Stimulated activated CD8-positive, alpha-beta memory T cell treated with anti-CD3 and anti-CD28 coated beads, Interleukin-4, amount 100 ng/mL, for 24 hours (primary cell): ENCODE results near the gene SMCO2.

Experiments used
- DNase-seq: peaks from one replicate; pipeline ENCODE4 v3.0.0-alpha.2; 2020; ENCODE audit warnings: low read depth

SMCO2 gene

DNA sequence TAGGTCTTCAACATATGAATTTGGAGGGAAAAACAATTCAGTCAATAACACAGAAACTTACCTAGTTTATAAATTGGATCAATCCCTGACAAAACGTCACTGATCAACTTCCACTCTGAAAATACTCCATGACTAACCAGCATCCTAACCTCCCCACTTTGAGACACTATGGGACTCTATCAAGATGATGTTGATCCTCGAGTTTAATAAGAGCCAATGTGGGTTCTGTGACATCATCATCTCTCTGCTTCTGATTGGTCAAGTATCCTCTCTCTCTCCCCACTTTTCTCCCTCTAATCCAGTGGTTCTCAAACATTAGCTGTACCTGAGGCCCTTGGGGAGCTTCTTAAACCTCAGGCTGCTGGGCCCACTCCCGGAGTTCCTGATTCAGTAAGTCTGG, at the start of gene SMCO2:
Gene SMCO2 (plus strand): TSS at position 301 of the 400 bp plus-strand sequence. CDS start 23,896 bp downstream, outside the sequence.
- no peak for DNase-seq

DNA sequence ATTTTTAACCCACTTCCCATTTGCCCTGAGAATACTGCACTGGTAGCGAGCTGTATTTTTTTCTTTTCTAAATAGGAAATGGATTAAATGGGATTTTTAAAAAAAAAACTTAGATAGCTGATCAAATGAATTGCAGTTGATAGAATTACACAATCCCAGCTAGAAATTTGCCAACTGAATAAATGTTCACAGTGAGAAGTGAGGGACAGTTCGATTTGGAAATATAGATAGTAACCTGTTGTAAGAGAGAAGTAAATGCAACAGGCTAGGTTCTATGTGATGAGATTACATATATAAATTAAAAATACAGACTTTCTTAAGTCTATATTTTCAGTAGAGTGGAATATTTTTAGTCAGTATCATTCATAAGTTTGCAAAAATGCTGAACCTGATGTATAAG, 48.1 kb upstream of the SMCO2 start:
- DNase-seq = no peak

DNA sequence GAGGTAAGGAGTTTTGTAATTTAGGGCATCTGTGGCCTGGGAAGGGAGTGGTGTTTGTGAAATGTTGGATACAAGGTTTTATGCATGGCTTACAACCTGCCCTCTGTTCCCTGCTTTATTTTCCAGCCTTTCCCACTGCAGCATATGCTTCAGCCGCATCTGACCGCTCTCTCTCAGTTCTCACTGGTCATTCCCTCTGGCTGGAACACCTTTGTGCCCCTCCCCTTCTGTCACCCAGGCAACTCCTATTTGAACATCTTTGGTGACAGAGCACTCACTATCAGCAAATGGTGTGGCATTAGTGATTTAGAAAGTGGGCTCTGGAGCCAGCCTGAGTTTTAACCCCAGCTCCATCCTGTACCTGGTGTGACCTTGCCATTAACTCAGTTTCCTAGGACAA, 47.5 kb upstream of the SMCO2 start:
- DNase-seq = no peak

DNA sequence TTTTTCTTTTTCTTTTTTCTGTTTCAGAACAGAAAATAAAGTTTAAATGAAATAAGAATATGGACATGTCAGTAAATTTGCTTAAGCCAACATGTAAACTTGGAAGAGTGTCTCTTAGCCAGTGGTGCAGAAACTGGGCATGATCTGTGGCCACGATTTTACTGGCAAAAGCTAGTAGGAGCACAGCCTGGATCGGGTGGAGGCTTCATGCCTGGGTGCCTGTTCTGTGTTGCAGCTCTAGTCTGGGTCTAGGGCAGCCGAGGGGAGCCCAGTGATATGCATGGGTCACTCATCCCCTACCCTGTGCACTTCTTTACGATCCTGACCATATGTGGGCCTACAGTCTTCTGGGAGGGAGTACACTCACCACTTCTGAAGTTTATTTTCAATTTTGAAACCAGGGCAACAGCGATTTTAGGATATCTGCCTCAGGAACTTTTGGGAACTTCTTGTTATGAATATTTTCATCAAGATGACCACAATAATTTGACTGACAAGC, 45.6 kb upstream of the SMCO2 start:
- no peak for DNase-seq

DNA sequence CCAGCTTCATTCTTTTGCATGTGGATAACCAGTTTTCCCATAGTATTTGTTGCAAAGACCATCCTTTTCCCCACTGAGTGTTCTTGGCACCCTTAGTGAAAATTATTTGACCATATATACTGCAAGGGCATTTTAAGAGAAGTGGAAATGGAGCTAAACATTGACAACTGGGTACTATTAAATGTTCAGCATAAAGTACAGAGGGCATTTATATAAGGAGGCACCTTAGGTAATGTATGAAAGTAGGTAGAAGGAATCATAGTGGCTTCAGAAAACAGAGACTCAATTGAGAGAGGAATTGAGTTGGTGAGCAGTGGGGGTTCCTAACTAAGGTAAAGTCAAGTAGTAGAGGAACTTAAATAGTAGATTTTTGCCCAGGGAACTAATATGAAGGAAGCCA, 34.5 kb upstream of the SMCO2 start:
- no peak for DNase-seq

DNA sequence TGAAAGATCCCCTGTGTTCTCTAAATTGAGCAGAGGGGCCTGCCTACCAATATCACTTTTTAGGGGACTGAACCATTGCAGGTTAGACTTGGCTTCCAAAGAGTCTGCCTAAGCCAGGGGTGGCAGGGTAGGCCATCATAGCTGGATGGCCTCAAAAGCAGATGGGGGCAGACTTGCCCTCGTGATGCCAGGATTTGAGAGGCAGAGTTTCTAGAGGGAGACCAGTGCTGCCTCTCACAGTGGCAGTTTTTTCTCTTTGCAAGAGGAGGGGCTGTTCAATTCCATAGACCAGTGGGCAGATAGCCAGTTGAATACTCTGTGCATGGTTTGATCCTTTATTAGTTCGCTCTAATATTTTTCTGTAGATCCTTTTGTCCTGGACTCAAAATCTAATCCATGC, 23.8 kb upstream of the SMCO2 start:
- no peak for DNase-seq

DNA sequence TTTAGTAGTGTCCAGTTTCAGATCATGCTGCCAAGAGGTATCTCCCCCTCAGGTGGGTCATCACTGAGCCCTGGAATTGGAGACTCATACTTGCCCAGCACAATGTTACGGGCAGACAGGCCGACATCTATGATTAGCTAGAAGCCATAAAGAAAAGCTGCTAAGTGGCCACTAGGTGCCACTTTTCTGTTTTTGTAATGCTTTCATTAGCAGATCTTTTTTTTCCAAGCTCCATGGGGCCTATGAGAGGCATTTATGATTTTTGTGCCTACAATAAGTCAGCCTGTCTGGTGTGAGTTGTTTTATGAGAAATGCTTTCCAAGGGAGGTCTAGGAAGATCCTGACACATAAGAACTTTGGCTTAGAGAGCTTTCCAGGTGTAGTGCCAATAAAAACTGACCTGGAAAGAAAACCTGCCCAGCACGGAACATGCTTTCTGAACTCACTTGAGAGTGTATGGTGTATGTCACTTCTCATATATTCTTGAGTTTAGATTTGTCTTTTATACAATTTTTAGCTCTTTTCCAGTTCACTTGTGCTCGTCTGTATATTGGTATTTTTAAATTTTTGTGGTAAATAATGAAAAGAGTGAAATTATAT, 21.8 kb upstream of the SMCO2 start:
- no peak for DNase-seq

DNA sequence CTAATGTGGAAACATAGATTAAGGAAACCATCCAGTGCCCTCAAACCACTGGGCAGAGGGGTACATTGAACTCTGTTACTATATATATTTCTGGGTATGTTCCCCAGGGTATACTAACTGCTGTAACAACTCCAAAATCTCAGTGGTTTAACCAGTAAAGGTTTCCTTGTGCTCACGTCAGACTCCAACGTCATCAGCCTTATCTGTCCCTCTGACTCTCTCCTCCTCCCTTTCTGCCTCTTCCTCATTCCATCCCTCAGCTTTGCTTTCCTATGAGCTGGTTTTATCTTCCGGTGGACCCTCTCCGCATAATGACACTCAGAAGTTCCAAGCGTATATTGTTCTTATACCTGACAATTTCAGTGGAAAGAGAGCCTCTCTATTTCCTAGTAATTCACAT, 21.2 kb upstream of the SMCO2 start:
- no peak for DNase-seq

DNA sequence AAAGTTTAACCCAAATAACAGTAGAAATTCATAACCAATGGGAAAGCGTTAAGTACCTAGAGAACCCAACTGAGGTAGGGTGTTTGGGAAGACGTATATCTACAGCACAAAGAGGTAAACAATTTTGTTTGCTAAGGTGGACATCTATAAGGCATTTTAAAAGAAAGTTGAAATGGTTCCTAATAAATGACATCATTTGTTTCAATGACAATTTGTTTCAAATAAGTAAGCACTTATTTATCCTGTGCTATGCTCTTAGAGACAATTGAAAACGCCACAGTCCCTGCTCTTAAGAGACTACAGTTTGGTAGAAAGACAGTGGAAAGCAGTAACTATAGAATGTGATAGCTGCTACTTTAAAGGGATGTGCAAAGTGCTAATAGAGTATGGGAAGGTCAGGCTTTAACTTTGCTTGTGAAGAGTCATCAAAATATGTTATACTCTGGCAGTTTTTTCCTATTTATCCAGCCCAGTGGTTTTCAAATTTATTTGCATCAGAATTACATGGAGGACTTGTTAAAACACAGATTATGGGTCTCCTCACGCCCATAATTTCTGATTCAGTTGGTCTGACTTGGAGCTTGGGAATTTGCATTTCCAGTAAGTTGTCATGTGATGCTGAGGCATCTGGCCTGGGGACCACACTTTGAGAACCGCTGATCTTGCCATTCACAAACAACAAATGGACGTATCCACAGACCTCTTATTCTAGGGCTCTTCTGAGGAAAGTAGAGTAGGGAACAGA, 19.6 kb upstream of the SMCO2 start:
- no peak for DNase-seq

DNA sequence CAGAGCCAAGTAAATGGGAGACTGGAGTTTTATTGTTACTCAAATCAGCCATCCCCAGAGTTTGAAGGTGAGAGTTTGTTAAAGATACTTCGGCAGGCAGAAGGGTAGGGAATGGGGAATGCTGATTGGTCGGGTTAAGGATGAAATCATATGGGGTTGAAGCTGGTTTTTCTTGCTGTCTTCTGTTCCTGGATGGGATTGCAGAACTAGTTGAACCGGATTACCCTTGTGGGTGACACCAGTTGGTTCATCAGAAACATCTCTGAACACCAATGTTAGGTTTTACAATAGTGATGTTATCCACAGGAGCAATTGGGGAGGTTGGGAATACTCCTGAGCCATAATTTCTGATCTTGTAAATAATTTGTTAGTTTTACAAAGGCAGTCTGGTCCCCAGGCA, 18.7 kb upstream of the SMCO2 start:
- DNase-seq = no peak

DNA sequence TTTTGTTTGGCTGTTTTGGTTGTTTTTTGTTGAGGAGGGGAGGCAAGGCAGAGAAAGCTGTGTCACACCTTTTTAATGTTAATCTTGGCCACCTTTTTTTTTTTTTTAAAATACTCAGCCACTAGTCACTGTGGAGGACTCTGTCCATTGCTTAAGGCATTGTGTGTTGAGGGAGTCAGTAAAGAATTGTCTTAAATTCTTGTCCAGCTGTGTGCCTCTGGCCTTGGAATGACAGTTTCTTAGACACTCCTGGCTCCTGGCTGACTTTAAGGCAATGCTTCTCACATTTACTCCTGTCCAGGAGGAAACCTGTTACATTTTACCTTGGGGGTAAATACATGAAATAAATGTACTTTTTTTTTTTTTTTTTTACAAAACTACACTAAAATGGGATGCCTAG, 18.1 kb upstream of the SMCO2 start:
- no peak for DNase-seq

DNA sequence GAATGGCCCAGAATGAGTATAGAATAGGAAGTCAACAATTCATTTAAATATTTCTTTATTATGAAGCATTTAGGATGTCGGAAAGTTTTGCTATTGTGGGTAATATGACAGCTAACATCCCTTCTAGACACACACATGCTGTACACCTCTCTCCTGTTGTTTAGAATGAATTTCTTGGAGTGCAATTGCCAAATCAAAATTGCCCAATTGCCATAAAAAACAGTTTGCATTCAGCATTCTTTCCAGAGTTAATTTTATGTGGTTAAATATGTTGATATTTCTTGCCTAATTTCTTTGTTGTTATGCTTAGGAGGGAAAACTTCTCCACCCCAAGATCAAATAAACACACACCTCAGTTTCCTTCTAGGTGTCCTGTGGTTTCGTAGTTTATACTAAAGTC, 16.9 kb upstream of the SMCO2 start:
- DNase-seq = no peak

DNA sequence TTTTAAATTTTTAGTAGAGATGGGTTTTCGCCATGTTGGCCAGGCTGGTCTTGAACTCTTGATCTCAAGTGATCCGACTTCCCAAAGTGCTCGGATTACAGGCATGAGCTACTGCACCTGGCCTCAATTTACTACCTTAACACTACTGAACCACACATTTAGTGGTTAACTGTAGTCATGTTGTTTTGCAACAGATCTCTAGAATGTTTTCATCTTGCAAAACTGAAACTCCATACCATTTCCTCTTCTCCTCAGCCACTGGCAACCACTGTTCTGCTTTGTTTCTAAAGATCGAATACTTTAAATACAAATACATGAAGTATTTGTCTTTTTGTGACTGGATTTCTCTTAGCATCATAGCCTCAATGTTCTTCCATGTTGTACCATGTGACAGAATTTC, 15.4 kb upstream of the SMCO2 start:
- DNase-seq = no peak

DNA sequence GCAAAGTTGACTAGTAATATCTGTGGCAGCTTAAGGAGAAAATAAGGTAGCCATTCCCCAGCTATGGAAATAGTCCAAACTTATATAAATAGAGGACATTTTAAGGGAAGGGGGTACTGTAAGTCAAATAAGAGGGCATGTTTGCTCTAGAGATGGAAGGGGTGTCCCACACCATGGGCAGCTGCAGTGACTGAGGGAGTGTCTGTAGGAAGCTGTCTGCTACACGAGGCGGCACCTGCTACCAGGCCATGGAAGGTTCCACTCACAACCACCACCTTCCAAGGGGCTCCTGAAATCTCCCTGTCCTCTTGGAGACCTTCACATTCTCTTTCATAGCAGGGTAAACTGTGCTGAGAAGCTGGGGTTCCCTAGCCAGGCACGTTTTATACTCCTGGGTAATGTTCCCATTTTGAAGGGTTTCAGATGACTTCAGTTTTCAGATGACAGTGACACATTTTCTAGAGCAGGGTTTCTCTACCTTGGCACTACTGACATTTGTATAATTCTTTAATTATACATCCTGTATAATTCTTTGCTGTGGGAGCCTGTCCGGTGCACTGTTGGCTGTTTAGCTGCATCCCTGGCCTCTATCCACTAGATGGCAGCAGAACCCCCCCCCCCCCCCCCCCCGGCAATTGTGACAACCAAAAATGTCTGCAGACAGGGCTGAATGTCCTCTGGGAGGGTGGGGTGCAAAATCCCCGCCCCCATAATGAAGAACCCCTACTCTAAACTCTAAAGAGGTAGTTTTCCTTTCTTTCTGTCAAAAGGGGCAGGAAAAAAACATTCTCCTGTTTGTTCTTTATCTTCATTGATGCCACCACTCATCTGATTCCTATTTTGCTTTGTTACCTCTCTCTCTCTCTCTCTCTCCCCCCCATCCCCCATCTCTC, 11.6 kb upstream of the SMCO2 start:
- DNase-seq = no peak

DNA sequence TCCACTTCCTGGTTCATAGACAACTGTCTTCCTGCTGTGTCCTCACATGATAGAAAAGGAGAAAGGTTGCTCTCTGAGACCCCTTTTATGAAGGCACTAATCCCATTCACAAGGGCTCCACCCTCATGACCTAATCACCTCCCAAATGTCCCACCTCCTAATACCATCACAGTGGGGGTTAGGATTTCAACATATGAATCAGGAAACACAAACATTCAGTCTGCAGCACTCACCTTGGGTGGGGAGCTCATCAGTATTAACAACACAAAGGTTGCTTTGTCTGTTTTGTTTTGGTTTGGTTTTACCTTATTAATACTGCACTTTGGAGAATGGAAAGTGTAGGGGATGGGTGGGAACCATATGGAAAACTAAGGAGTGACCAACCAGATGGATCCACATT, 10.5 kb upstream of the SMCO2 start:
- DNase-seq = no peak

DNA sequence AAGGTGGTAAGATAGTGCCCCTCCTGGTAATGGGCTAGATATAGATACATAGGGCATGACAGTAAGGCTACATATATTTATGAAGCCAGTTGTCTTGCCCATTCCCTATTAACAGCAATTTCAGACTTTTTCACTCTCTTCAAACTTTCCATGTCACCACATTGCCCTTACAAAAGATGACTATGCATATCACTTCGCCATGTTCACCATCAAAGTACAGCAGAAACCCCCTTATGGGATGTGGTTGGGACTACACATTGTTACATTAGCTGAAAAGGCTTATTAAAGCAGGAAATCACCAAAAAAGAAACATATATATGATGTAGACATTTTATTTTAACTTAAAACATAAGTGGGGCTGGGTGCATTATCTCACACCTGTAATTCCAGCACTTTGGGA, 9.8 kb upstream of the SMCO2 start:
- DNase-seq = no peak

DNA sequence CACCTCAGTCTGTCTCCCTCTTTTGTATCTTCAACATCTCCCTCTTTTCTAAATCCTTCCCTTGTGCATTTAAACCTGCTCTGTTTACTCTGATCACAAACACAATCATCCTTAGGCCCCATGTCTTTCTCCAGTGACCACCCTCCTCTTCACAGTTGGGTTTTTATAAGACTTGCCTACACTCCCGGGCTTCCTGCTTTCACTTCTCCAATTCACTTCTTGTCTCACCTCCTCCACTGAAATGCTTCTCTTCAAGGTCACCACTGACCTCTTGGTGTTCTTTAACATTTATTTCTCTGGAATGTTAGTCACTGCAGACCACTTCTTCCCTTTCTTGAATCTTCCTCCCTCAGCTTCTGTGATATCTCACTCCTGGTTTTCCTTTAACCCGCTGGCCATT, 8.7 kb upstream of the SMCO2 start:
- DNase-seq = no peak

DNA sequence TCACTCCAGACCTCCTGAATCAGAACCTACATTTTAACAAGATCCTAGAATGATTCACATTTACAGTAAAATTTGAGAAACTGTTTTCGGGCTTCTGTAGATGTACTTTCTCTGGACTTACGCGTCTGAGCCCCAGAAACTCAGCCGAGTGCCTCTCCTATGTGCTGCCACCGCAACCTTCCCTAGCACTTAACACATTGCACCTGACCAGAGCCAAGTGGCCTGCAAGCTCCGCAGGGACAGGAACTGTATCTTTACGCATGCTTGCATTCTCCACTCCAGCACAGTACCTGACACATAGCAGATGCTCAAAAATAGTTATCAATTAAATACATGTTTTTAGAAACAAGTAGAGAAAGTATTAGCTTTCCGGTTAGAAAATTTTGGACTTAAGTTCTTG, 1.2 kb downstream of the SMCO2 start:
- DNase-seq = no peak

DNA sequence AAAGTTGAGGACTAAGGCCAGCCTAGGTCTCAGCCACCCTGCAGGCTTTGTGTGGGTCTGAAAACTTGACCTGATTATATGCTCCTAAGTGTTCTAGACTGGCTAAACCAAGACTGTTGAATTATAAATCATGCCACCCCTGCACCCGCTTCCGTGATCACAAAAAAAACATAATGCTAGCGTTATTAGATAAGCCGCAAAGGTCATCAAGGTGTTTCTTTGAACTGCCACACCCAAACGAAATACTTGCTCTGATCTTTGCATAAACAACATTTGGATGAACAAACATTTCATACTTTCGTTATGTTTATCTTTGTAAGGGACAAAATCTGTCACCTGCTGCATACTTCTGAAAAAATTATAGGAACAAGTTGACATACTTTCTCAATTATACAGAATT, 2.5 kb downstream of the SMCO2 start:
- no peak for DNase-seq

DNA sequence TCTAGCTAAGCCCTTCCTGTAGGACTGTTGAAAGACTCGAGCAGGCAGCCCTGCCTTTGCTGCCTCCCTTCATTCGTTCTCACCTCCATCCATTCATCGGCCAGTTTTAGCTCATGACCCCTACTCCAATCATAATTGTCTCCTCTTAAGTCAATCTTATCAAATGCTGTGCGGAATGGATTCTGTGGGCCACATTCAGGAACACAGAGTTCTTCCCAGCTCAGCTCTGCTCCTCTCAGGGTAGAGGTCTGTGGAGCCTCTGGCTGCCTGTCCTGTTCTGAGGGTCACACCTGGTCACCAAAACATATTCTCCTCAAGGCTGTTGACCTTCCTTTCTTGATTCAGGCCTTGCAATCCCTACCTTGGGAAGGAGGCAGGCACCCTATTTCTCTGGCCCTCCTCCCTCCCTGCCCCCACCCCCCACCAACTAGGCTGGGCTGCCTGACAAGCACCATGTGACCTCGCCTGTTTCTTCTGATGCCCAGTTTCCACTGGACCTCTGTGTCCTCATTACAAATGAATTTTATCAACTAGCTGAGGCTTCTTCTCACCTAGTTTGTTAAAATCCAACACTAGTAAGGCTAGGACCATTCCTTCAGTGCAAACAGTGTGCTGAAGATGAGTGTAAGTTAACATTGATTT, 3.5 kb downstream of the SMCO2 start:
- DNase-seq = no peak

DNA sequence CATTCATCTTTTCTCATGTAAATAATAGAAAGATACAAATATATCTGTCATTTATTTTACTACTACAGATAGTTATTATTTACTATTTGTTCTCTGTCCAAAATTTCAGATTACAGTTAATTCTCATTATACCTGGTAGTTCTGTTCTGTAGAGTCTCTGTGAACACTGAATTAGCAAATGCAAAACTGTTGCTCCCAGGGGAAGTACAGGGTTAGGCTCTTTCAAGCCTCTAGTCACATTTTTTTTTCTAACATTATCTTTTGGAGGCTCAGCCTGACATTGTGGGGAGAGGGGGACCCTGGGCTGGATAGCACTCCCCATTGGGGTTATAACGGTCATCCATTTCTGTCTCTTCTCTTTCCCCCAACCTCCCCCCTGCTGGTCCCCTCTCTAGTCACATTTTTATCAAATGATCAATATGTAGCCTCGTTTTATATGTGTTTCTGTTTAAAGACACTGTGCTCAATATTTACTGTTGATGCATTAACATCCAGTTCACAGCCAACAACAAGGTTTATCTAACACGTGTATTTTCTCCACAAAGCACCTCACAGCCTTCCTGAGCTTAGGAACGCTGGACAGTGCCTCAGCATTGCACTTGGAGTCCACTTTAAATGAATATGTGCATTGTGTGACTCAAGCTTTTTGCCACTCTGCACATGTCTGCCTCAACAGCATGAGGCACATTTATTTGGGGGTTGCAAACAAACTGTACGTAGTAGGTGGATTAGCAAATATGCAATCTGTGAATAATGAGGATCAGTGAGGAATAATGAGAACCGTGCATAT, 4.7 kb downstream of the SMCO2 start:
- no peak for DNase-seq

DNA sequence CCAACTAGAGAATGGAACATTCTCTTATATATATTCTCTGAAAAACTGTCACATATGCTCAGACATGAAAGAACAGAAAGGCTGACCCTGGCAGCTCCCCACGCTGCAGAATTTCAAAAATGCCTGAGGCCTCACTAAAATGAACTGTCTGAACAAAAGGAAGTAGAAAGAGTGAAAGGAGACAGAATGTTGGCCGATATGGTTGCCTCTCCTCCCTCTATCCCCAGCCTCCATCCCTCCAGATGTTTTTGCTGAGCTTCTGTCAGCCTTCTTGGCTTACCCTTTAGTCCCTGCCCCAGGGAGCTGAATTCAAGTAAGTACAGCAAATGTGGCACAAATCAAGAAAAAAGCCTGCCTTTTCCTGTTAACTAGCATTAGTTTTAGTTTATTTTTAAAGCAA, 6.9 kb downstream of the SMCO2 start:
- no peak for DNase-seq
